SK-N-SH treated with all-trans-retinoic acid at 6 μM for 48 hours (cell line): ENCODE results near the gene ENTPD2.

Source experiments
- ZNF8 ChIP-seq: fragments of 450-650 bp; formaldehyde crosslinking; IDR thresholded peaks from 2 replicates; pipeline ENCODE4 v1.5.0; 2020; ENCODE audit warnings: mild to moderate bottlenecking, moderate library complexity
- TF ChIP-seq, protein P1 (sequence below): fragments of 250-450 bp; sonication (Bioruptor Pico); IDR thresholded peaks from 2 replicates; pipeline ENCODE4 v1.5.1; 2020; ENCODE audit warnings: low read depth, mild to moderate bottlenecking, moderate library complexity

DNA sequence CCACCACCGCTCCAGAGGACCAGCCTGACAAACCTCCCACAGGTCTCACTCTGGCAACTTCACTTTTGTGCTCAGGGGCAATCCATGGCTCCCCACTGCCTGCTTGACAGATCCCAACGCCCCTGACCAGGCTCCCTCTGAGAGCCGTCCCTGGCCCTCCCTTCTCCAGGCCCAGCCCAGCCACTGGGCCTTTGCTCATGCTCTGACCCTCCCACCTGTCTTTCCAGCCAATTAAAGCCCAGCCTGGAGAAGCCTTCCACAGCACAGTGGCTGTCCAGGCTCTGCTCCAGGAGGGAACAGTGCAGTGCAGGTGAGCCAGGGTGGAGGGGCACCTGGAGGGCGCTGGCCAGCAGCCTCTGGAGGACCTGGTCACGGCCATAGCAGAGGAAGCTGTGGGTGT is 3.3 kb downstream of the ENTPD2 start:
- TF ChIP-seq ZNF8 = no peak
- TF ChIP-seq, protein P1, sequence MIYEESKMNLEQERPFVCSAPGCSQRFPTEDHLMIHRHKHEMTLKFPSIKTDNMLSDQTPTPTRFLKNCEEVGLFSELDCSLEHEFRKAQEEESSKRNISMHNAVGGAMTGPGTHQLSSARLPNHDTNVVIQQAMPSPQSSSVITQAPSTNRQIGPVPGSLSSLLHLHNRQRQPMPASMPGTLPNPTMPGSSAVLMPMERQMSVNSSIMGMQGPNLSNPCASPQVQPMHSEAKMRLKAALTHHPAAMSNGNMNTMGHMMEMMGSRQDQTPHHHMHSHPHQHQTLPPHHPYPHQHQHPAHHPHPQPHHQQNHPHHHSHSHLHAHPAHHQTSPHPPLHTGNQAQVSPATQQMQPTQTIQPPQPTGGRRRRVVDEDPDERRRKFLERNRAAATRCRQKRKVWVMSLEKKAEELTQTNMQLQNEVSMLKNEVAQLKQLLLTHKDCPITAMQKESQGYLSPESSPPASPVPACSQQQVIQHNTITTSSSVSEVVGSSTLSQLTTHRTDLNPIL (CRISPR knock-in tag) = no peak
